GM18526 (cell line): Measurements from ENCODE around the gene BAIAP2.

Experiments used
- POLR2A ChIP-seq: IDR thresholded peaks from 3 replicates; pipeline ENCODE4 v1.6.1; 2011; ENCODE audit not compliant: insufficient read length; ENCODE audit errors: extremely low read depth

The BAIAP2 gene

GRCh38 chr17:81158688-81159590 is 124.0 kb downstream of the BAIAP2 start:
- TF ChIP-seq POLR2A: no peak

- TF ChIP-seq POLR2A: no peak
Measured at GRCh38 chr17:81159611-81160265, 124.8 kb downstream of the BAIAP2 start.

GRCh38 chr17:81160306-81160705 is 125.4 kb downstream of the BAIAP2 start:
- TF ChIP-seq POLR2A: no peak

- no peak for TF ChIP-seq POLR2A
Measured at GRCh38 chr17:81160747-81161453, 125.9 kb downstream of the BAIAP2 start.

- TF ChIP-seq POLR2A: no peak
Measured at GRCh38 chr17:81161536-81161935, 126.6 kb downstream of the BAIAP2 start.

GRCh38 chr17:81161972-81162371 is 127.0 kb downstream of the BAIAP2 start:
- no peak for TF ChIP-seq POLR2A

- TF ChIP-seq POLR2A: no peak
Measured at GRCh38 chr17:81162491-81162890, 127.5 kb downstream of the BAIAP2 start.

GRCh38 chr17:81163051-81163695 is 128.2 kb downstream of the BAIAP2 start:
- TF ChIP-seq POLR2A: no peak

- no peak for TF ChIP-seq POLR2A
Measured at GRCh38 chr17:81163703-81164370, 128.9 kb downstream of the BAIAP2 start.

GRCh38 chr17:81164371-81165245 is 129.7 kb downstream of the BAIAP2 start:
- no peak for TF ChIP-seq POLR2A

DNA sequence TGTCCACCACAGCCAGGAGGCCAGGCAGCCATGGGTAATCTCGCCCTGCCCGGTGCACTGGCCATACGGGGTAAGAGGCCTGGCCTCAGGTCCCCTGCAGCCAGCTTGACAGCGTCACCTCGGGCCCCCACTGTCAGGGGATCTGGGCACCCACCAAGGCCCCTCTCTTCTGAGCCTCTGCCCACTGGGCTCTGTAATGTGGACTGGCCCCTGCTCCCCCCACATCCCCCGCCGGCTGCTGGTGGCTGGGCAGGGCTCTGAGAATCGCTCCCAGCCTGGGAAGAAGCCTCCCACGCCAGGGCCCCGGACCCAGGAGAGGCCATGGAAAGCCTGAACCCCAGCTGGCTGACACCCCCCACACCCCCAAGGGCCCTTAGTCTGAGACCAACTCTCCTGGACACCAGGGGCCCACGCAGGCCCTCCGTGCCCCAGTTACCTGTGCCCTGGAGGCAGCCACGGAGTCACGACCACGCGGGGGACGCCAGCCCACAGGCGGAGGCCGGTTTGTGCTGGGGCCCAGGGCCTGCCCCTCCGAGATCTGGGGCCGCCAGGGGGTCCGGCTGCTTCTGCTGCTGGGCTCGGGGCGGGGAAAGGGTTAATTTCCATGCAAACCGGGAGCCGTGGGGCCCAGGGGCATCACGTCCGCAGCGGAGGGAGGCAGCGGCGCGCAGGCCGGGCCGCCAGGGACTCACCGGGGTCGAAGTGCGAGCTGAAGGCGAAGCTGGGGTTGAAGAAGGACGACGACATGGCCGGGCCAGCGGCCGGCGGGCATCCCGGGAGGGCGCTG is 130.5 kb downstream of the BAIAP2 start, which contains the start of gene PVALEF:
PVALEF (plus strand) TSS at position 262 of the 787 bp plus-strand sequence. CDS start 15,720 bp downstream, outside the sequence.
- no peak for TF ChIP-seq POLR2A

GRCh38 chr17:81166033-81166492 is 131.1 kb downstream of the BAIAP2 start, which contains the start of gene AATK:
TSS of gene AATK (minus strand) at chr17:81166221. CDS start at chr17:81165992, 229 bp downstream.
- no peak for TF ChIP-seq POLR2A
